B cell (primary cell): ENCODE data around the gene MTHFR. TPM values are rescaled to one million over a fixed set of nuclear protein-coding genes. Genes with fewer than 3 reads are reported as not detected.

Source experiments
- ATAC-seq: fragments of 200-7000 bp; cut with Tn5 transposase; one replicate; pipeline ENCODE4 v1.10.0; 2021; ENCODE audit warnings: low read depth, mild to moderate bottlenecking, moderate number of reproducible peaks, moderate library complexity
- CTCF ChIA-PET: fragments of 350-600 bp; sonication (Branson Sonifier 250); formaldehyde crosslinking; loops from one replicate; lab custom pipeline; 2021; ENCODE audit warnings: antibody characterized with exemption, inconsistent platforms; lab: Charles Lee
- POLR2A ChIA-PET: fragments of 350-600 bp; sonication (Branson Sonifier 250); formaldehyde crosslinking; loops from one replicate; lab custom pipeline; 2021; ENCODE audit warnings: antibody characterized with exemption; lab: Charles Lee
- DNase-seq: peaks from one replicate; pipeline ENCODE4 v3.0.0; 2013
- H2AFZ ChIP-seq: 2 replicates; pipeline ENCODE4 v1.6.1; 2012; ENCODE audit warnings: mild to moderate bottlenecking, low read depth, low read length; ENCODE audit not compliant: insufficient read depth, poor library complexity, severe bottlenecking
- H3K27ac ChIP-seq, 2 donors: 1 replicate in 1 of 2; 2 replicates in 1 of 2; pipeline ENCODE4 v1.5.1; 2012 to 2013; ENCODE audit warnings: low read length in 2 of 2, mild to moderate bottlenecking in 2 of 2, moderate library complexity in 1 of 2
- H3K27me3 ChIP-seq, 4 experiments: fragments of 200-600 bp in 1 of 4; sonication (generic) in 1 of 4; replicated peaks in 1 of 4; 1 replicate in 2 of 4; 2 replicates in 2 of 4; pipeline versions ENCODE4 v1.6.1 to v1.7.0; 2013 to 2016; ENCODE audit warnings: low read length in 3 of 4, mild to moderate bottlenecking in 2 of 4, mixed read lengths in 1 of 4, moderate library complexity in 1 of 4; ENCODE audit not compliant: insufficient read depth in 4 of 4, control insufficient read depth in 3 of 4; ENCODE audit errors: control extremely low read depth in 1 of 4
- H3K36me3 ChIP-seq, 2 experiments: replicated peaks in 1 of 2; 1 replicate in 1 of 2; 2 replicates in 1 of 2; pipeline versions ENCODE4 v1.6.1 to v1.7.1; 2013; ENCODE audit warnings: low read length in 1 of 2; ENCODE audit not compliant: insufficient read depth in 2 of 2, control insufficient read depth in 1 of 2; ENCODE audit errors: control extremely low read depth in 1 of 2, extremely low read depth in 1 of 2
- H3K4me1 ChIP-seq, 2 donors: fragments of 200-600 bp in 1 of 2; sonication (generic) in 1 of 2; 1 replicate in 1 of 2; 2 replicates in 1 of 2; pipeline versions ENCODE4 v1.5.1 to v1.6.1; 2013 to 2017; ENCODE audit warnings: low read length in 2 of 2; ENCODE audit not compliant: control insufficient read depth in 2 of 2, insufficient read depth in 2 of 2
- H3K4me2 ChIP-seq: replicated peaks from 2 replicates; pipeline ENCODE3; 2012; ENCODE audit warnings: mild to moderate bottlenecking, low read depth, low read length; ENCODE audit not compliant: poor library complexity, severe bottlenecking
- H3K4me3 ChIP-seq, 5 experiments: fragments of 200-600 bp in 1 of 5; sonication (generic) in 1 of 5; 1 replicate in 3 of 5; 2 replicates in 2 of 5; pipeline versions ENCODE4 v1.5.1 to v1.7.0; 2011 to 2016; ENCODE audit warnings: low read length in 4 of 5, mild to moderate bottlenecking in 4 of 5, low read depth in 2 of 5, control low read depth in 1 of 5, moderate library complexity in 1 of 5; ENCODE audit not compliant: insufficient read depth in 1 of 5; ENCODE audit errors: control extremely low read depth in 1 of 5, extremely low read depth in 1 of 5
- H3K79me2 ChIP-seq: fragments of 200-600 bp; sonication (generic); one replicate; pipeline ENCODE4 v1.6.0; 2016; ENCODE audit warnings: low read length; ENCODE audit not compliant: control insufficient read depth, insufficient read depth
- H3K9ac ChIP-seq: fragments of 200-600 bp; sonication (generic); 2 replicates; pipeline ENCODE4 v1.6.1; 2017; ENCODE audit warnings: mild to moderate bottlenecking, low read length, moderate library complexity
- H3K9me3 ChIP-seq, 3 donors: one replicate each; pipeline versions ENCODE4 v1.6.1 to v1.7.1; 2013; ENCODE audit warnings: low read length in 2 of 3; ENCODE audit not compliant: control insufficient read depth in 2 of 3, insufficient read depth in 1 of 3; ENCODE audit errors: control extremely low read depth in 1 of 3
- H4K20me1 ChIP-seq: 2 replicates; pipeline ENCODE4 v1.6.0; 2012; ENCODE audit warnings: mild to moderate bottlenecking, low read length; ENCODE audit not compliant: insufficient read depth, control insufficient read depth, poor library complexity, severe bottlenecking
- H3K27ac Mint-ChIP-seq: one replicate; pipeline ENCODE4 v1.8.0; 2021; ENCODE audit warnings: mixed read lengths
- H3K27me3 Mint-ChIP-seq: one replicate; pipeline ENCODE4 v1.8.0; 2021; ENCODE audit warnings: mixed read lengths
- H3K4me1 Mint-ChIP-seq: one replicate; pipeline ENCODE4 v1.8.0; 2021; ENCODE audit warnings: mixed read lengths
- H3K4me3 Mint-ChIP-seq: one replicate; pipeline ENCODE4 v1.8.0; 2021; ENCODE audit warnings: mixed read lengths
- H3K9me3 Mint-ChIP-seq: one replicate; pipeline ENCODE4 v1.8.0; 2022; ENCODE audit warnings: mixed read lengths; ENCODE audit not compliant: insufficient read depth
- CTCF ChIP-seq: fragments of 200-600 bp; IDR thresholded peaks from one replicate; pipeline ENCODE4 v1.8.0; 2022; ENCODE audit warnings: antibody characterized with exemption, mild to moderate bottlenecking
- EZH2 ChIP-seq: IDR thresholded peaks from 2 replicates; pipeline ENCODE4 v1.6.1; 2012; ENCODE audit warnings: borderline replicate concordance, low read depth, mild to moderate bottlenecking, moderate library complexity, low read length; ENCODE audit not compliant: insufficient read depth, poor library complexity, severe bottlenecking
- WGBS: methylation state at CpG from one replicate; pipeline ENCODE4 v1.1.5; 2013; ENCODE audit warnings: missing lambda C conversion rate; ENCODE audit not compliant: insufficient coverage; 5-methylcytosine and 5-hydroxymethylcytosine counted together
- intact Hi-C: fragments of 100-400 bp; cut with micrococcal nuclease; formaldehyde crosslinking; loops from one replicate; pipeline ENCODE4 v1.10.0; 2022
- polyA plus RNA-seq: library from polyadenylated mRNA; depleted of rRNA; stranded (reverse); fragments of >200 nt; gene quantifications from 2 replicates; pipeline ENCODE4 v1.2.3, GENCODE V29; 2012
- total RNA-seq, 2 donors: library from RNA; stranded (reverse); fragments of 120-200 nt in 1 of 2; gene quantifications; 1 replicate in 1 of 2; 2 replicates in 1 of 2; pipeline versions ENCODE4 v1.2.3 to v1.2.4, GENCODE V29; 2013 to 2022

Gene MTHFR
- total and polyA plus RNA-seq, 2 donors (not counting 1 experiment from before 2014, with no cell fraction given): 35.8 to 114 TPM

GRCh38 chr1:11806307-11806936 is 658 bp upstream of the MTHFR start:
- Mint-ChIP-seq H3K4me1 (peaks cover 73% of the 10 kb centered on the region), H3K27ac (peak overlapping the region; percentile 99), H3K27me3 (no peaks in the 10 kb centered on the region), H3K4me3 (peak overlapping the region; percentile 99), H3K9me3 (no peaks in the 10 kb centered on the region)
- ATAC-seq (peak; percentile 63), DNase-seq (no peak)
- Histone ChIP-seq H3K9ac (peak overlapping the region; percentile 94), H3K27me3 (no peaks in the 10 kb centered on the region), H2AFZ (peak overlapping the region; percentile 71), H3K36me3 (peaks cover 0 to 42% of the 10 kb centered on the region in 2 experiments), H3K4me3 (peak overlapping the region; percentile 79 to 95 (median 80)), H3K9me3 (no peaks in the 10 kb centered on the region), H3K4me1 (peaks cover 63 to 66% of the 10 kb centered on the region in 2 donors), H3K79me2 (peaks cover 95% of the 10 kb centered on the region), H3K4me2 (peak overlapping the region; percentile 96), H3K27ac (peak overlapping the region; percentile 95 to 99), H4K20me1 (peaks cover 17% of the 10 kb centered on the region)
- POLR2A ChIA-PET: interaction anchor here (1.0 to 2.4 kb wide), 5 partner anchors 8 to 794 kb away, joined by 3 to 54 read pairs (median 4); partner anchors contain the start of genes AGTRAP, MIIP and TARDBP
- no peak for TF ChIP-seq EZH2
- no peak for TF ChIP-seq CTCF
- CTCF ChIA-PET: interaction anchor here (0.5 to 1.7 kb wide), 6 partner anchors 8 to 795 kb away, joined by 3 to 8 read pairs (median 4); no protein-coding TSS in a partner anchor
- WGBS: 0% methylated on average over 18 of the region's 20 CpGs
- intact Hi-C loops: loop anchor here (1.0 to 10.0 kb wide), 7 partner anchors 9 to 1332 kb away; partner anchors contain the start of genes AGTRAP, DFFA, MAD2L2 and MIIP
